Measurements from ENCODE around the gene TEX22. TPM values are rescaled to one million over a fixed set of nuclear protein-coding genes. Genes with fewer than 3 reads are reported as not detected.

Gene TEX22
- polyA plus RNA-seq, 12 donors, result 0.11 to 2.3 (median 0.94) TPM; not detected in 2

DNA sequence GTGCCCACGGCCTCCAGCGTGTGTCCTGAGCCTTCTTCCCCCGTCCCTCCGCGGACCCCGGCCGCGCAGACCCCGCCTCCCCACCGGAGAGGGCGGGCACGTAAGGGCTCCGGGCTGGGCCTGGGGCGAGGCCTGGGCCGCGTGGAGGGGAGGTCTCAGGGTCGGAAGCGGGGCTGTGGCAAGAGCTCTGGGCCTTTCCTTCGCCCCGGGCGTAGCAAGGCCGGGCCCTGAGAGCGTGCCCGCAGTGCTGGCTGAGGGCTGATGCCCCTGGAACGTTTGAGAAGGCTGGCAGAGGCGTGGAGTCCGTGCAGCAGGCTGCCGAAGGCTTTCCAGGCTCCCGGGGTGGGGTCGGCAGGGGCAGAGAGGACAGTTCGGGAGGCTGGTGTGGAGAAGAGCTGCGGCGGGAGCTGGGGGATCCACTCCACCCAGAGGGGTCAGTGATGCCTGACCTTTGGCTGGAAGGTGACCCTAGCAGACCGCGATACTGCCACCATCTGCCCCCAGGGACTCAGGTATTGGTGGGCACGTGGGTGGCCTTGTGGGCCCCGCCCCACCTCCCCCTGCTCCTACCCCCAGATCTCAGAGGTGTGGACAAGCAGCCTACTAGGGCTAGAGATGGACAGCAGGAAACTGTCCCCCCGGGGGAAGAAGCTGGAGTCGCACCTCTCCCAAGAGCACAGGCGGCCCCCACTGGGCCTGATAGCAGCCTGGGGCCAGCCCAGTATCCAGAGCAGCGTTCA, 558 bp downstream of the TEX22 start:
- DNase-seq, result no peak

DNA sequence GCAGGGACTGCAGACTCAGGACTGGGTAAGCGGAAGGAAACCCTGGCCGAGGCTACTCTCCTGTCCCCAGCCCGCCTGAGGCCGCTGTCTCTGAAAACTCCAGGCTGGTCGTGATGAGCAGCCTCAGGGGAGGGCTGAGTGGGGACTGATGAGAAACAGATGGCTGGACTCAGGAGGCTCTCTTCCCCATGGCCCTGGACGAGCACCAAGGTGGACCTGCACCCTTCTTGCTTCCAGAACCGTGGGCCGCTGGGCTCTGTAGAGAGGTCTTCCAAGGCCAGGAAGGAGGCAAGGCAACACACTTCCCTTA, 1.1 kb downstream of the TEX22 start:
- DNase-seq, result no peak

DNA sequence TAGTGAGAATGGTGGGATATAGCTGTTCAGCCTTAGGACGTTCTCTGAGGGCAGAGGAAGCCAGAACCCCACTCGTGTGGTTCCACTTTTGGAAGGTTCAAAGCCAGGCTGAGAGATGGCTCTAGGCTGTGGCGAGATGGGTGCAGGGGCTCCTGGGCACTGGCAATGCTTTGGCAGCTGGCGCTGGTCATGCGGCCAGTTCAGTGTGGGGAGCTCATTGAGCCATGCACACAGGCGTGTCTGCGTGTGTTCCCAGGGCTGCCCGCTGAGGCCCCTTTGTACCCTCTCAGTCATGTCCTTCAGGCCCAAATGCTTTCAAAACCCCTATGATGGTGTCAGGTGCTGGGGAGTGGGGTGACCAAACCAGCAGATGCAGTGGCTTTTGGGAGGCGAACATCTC, 1.7 kb downstream of the TEX22 start:
- DNase-seq, result no peak

DNA sequence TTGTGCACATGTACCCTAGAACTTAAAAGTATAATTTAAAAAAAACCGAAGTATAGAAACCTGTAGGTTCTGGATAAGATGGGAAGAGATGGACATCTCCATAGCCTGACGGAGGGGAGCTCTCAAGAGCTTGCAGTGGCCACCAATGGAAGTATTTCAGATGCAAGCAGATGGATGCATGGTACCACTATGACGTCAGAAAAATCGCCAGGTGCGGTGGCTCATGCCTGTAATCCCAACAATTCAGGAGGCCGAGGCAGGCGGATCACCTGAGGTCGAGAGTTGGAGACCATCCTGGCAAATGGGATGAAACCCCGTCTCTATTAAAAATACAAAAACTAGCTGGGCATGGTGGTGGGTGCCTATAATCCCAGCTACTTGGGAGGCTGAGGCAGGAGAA, 3.4 kb downstream of the TEX22 start:
- DNase-seq, result no peak

DNA sequence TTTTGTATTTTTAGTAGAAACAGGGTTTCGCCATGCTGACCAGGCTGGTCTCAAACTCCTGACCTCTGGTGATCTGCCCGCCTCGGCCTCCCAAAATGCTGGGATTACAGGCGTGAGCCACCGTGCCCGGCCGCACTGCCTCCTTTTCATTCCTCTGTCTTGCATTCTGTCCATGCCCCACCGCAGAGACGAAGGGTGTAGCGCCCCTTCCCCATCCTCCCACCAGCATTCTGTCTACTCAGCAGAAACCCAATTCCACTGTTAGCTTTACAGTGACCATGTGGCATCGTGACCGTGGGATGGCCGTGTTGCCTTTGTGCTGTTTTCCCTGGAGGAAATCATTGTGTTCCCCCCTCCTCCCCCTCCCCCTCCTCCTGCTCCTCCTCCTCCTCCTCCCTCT, 10.3 kb downstream of the TEX22 start:
- DNase-seq, result no peak

DNA sequence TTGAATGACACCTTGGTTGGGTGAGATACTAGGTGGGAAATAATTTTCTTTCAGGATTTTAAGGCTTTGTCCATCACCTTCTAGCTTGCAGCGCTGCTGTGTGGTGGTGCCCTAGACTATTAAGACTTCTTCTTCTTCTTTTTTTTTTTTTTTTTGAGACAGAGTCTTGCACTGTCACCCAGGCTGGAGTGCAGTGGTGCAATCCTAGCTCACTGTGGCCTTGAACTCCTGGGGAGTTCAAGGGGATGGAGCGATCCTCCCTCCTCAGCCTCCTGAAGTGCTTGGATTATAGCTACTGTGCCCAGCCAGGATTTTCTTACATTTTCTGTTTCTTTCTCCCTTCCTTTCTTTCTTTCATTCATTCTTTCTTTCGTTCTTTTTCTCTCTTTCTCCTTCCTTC, 11.0 kb downstream of the TEX22 start:
- DNase-seq, result no peak

DNA sequence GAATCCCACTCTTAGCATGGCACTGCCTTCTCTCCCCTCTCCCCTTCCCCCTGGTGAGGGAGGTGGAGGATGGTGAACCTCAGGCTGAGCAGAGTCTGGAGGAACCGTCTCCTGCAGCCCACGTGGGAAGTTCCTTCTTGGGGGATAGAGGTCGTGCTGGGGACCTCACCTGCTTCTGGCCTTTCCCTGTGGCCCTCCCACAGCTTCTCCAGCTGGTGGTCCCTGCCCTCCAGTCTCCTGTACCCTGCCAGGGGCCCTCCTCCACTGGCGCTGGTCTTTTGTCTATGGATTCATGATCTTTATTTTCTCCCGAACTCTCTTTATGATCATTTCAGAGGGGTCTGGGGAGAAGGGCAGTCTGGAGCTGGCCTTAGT, 12.3 kb downstream of the TEX22 start:
- DNase-seq, result no peak

DNA sequence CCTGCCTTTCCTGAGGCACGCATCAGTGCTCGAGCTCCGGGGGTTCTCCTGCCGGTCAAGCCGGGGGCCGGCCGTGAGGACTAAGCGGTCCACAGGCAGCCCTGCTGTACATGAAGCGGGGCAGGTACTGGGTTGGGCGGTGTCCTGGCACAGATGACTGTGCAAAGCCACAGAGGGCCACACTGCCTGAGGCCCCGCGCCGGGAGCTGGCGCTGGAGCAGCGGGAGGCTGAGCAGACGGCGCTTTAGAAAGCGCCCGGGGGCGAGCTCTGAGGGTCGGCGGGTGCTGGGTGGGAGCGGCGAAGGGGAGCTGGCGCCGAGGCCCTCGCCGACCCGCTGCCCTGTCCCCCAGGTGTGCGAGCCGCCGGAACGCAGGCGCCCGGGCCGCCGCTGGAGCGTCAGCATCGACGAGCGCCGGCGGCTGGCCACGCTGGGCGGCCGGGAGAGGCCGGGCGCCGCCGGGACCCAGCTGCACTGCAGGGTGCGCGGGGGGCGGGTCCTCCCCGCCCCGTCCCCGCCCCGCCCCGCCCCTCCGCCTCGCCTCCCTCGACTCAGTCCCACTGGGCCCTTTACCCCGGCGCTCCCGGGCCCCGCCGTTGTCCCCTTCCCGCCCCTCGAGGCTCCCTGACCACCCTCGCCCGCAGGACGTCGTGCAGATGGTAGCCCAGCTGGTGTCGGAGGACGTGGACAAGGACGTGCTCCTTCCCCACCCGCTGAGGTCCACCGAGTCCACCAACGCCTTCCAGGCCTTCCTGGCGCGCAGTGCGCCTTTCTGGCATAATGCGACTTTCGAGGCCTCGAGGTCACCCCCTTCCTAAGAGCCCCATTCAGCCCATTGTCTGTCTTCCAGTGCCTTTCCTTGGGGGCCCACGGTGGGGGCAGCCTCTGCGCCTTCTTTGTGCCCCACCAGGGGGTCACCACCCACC, 12.9 kb downstream of the TEX22 start:
- DNase-seq, result no peak

DNA sequence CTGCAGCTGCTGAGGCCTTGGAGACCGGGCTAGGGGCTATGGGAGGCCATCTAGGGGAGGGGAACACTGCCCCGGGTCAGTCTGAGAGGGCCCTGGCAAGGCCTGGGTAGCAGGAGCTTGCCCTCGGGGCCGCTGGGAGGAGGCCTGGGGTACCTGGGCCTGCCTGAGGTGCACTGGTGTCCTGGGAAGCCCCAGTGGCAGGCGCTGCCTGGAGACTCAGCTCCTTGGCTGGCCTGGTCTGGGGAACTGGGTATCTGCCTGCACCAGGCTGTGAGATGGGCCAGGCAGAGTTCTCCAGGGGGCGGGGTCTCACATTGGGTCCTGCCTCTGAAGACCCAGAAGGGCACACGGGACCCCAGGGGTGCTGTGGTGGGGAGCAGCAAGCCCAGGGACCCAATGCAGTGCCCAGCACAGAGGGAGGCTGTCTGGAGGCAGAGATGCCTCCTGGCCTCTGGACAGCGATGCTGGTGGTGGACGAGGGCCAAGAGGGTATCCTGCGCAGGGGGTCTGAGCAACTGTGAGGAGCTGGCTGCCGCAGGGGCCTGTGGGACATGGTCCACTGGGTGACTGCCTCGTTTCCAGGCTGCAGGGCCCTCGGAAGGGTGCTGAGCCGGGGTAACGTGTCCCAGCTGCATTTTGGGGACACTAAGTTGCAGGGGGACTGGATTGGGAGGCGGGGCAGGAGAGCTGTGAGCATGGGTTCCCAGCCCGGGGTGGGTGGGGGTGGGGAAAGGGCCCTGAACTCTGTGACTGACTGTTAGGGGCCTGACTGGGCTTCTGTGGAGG, 13.8 kb downstream of the TEX22 start:
- no peak for DNase-seq

DNA sequence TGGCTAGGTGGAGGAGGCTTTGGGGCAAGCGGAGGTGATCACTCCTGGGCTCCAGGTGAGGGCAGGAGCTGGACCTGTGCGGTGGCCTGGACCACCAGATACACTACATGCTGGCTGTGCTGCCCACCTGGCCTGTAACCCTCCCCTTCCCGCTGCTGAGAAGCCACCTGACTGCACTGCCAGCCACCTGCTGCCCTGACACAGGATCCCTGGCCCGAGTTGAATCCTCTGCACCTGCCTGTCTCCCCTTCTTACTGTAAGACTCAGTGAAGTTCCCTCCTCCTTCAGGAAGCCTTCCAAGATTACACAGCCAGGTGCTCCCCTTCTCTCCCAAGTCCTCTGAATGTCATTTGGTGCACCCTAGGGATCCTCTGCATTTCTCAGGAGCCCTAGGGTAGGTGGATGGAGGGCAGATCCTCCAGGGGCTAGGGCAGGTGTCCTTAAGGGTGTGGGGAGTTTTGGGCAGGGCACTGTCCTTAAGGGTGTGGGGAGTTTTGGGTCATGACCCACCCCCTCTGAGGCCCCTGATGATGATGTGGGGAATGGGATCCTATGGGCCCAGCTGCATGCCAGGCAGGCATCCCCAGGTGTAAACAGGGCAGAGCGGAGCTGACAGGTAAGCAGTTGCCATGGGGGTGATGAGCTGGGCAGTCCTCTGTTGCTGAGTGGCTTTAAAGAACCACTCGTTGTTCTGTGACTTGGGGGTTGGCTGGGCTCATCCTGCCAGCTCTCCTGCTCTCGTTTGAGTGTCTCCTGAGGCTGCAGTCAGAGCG, 14.6 kb downstream of the TEX22 start:
- DNase-seq, result no peak

DNA sequence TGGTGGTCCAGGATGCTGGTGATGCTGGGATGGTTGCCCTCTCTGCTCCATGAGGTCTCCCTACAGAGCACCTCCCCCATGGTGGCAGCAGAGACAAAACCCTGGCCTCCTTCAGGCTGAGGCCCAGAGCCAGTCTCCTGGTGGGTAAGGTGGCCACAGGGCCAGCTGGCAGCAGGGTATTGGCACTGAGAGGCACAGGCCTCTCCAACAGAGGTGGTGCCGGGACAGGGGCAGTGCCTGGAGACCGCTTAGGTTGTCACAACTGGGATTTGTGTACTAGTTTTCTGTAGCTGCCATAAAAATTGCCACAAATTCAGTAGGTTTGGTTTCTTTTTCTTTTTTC, 15.2 kb downstream of the TEX22 start:
- DNase-seq, result no peak

DNA sequence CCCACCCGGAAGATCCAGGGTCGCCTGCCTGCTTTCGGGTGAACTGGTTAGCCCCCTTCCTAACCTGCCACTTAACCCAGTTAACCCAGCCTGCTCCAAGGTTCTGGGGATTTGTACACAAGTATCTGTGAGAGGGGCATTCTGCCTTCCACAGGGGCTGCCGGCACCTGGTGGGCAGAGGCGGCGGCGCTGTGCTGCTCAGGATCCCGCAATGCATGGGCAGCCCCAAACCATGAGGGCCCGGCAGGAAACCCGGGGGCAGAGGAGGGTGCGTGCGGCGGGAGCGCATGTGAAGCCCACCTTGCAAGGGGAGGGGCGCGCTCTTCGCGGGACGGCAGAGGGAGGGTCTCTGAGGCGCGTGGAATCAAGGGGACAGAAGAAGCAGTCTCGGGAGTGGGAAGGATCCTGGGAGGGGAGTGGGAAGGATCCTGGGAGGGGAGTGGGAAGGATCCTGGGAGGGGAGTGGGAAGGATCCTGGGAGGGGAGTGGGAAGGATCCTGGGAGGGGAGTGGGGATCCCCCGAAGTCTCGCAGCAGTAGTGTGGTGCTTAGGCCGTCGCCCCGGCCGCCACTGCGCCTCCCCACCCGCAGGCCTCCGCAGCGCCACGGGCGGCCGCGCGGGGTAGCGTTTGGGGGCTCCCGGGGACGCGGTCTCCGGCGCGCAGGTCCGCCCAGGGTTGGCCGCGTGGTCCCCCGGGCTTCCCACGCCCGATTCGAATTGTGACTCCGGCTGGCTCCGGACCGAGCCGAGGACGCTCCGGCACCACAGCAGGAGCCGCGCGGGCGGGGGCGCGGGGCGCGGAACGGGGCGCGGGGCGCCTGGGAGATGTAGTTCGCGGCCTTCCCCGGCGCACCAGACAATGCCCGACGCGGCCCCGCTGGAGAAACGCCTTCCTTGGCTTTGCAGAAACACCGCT, 16.4 kb downstream of the TEX22 start:
- DNase-seq, result peak; percentile 68

DNA sequence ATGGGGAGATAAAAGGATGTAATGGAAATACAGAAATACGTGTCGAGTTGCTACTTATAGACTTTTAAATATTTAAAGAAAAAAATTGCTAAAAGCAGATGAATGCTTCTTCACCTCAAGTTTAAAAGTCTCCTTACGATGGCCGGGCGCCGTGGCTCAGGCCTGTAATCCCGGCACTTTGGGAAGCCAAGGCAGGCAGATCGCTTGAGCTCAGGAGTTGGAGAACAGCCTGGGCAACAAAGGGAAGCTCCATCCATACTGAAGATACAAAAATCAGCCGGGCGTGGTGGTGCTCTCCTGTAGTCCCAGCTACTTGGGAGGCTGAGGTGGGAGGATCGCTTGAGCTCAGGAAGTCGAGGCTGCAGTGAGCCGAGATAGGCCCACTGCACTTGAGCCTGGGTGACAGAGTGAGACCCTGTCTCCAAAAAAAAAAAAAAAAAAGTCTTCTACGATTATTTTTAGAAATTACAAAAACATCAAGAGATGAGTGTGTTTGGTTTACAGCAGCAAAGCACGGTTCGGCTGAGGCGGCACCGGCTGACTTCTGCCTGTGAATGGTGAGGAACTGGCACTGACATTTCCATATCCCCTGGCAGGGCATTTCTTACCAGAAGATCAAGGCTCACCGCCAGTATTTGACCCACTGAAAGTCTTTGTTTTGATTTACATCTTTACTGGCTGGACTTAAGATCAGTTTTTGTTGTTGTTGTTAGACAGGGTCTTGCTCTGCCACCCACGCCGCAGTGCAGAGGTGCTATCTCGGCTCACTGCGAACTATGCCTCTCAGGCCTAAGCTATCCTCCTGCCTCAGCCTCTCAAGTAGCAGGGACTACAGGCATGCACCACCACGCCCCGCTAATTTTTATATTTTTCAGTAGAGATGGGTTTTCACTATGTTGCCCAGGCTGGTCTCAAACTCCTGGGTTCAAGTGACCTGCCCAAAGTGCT, 17.4 kb downstream of the TEX22 start:
- no peak for DNase-seq

DNA sequence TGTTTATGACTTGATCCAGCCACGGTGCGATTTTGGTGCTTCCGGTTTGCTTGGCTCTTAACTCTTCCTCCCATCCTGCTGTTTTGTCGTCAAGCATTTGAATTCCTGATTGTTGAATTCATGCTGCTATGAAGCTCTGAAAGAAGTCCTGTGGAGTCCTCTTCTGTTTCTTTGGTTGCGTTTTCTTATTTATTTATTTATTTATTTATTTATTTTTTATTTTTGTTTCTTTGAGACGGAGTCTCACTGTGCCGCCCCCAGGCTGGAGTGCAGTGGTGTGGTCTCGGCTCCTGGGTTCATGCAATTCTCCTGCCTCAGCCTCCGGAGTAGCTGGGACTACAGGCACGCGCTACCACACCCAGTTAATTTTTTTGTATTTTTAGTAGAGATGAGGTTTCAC, 18.3 kb downstream of the TEX22 start:
- DNase-seq, result no peak

DNA sequence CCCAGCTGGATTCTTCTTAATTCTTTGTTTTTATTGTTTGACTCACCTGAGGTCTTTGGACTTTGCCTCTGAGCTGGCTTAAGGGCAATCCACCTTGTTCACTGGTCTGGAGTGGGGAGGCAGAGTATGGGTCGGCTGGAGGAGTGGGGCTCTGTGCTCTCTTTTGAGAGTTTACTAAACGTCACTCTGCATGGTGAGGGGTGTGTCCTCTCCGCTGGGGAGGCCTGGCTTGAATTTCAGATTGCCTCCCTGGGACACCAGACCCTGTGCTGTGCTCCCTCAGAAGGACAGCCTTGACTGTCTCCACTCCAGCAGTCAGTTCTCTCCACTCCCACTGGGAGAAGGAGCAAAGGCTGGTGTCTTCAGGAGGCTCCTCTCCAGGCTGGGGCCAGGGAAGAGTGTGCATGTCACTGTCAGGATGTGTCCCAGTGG, 19.4 kb downstream of the TEX22 start:
- DNase-seq, result no peak

DNA sequence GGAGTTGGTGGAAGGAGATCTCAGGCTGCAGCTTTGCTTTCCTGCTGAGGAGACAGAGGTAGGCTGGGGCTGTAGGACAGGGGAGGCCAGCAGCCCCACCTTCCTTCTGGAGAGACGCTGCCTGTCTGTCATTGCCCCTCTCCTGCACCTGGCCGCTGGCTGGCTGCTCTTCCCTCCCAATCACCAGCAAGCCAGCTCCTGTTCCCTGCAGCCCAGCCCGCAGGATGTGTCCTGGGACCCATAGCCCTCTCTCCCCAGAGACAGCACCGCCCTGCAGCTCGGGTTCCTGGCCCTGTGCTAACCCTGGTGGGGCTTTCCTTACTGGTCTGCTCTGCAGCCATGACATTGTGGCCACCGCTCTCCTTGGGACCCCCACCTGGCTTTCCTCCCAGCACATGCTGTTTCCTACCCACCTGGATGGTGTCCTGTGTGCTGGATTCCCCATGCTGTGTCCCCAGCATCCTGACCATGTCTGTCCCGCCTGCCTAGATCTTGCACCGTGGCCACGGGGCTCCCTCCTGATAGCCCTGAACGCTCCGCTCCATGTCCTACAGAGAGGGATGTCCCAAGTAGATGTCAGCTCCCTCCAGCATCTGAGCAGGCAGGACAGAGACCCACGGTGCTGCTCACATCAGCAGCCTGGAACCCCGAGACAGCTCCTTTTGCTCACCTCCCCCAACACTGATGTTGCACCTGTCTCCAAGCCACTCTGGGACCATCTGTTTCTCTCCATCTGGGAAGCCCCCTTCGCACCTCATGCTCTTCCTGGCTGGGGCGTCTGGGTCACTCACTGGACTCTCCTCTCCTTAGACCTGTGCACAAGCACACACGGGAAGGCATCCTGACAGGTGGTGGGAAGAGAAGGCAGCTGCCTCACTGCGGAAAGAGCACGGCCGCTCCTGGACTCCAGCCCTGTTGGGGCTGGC, 20.2 kb downstream of the TEX22 start:
- DNase-seq, result no peak

DNA sequence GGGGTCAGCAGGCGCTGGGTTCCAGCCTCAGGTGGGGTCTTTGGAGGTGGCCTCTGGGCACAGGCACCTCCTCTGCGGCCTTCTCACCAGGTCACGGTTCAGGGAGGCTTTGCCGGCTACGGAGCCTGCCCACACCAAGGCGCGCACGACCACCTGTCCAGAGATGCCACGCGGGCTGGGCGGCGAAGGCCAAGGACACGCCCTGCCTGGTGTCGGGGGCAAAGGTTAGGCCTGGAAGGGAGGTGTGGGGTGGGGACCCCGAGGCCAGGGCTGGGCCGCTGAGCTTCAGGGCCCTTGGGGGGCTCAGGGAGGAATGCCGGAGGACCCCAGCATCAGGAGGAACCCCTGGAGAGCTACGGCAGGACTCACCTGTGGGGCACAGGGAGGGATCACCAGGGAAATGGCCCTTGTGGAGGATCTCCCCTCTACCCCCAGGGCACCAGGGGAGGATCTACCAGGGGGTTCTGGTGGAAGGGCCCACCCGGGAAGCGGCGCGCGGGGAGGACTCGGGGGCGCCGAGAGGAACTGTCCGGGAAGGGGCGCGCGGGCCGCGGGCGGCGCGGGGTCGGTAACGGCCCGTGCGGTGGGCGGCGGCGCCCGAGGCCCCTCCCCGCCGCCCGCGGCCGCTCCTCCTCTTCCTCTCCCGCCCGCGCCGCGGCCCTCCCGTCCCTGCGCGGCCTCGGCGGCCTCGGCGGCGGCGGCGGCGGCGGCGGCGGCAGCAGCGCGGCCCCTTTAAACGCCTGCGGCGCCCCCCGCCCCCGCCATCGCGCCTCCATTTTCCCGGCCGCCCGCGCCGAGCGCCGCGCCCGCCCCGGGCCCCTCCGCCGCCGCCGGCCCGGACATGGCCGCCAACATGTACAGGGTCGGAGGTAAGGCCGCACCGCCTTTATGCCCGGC, 21.1 kb downstream of the TEX22 start, which contains the start of gene MTA1:
Gene MTA1, plus strand, starts transcription at position 633 of the 897 bp plus-strand sequence. Its CDS starts 209 bp downstream, at position 842.
- DNase-seq, result no peak

Data from muscle of arm (tissue), 12 donors.